Caki2 (cell line): ENCODE measurements around the gene SETDB2. TPM values are rescaled to one million over a fixed set of nuclear protein-coding genes. Genes with fewer than 3 reads are reported as not detected.

Experiments
- total RNA-seq: library from RNA; depleted of rRNA; stranded (reverse); fragments of >200 nt; shearing (Covaris generic); gene quantifications from 2 replicates; pipeline ENCODE4 v1.2.3, GENCODE V29; 2014; ENCODE audit warnings: low replicate concordance; rRNA removed

Gene SETDB2
- total RNA-seq, 1 experiment from 2014 or later = 2.1 TPM

Other genes starting within 250 kb of the SETDB2 start
- not detected in 2 replicates for gene MLNR, start 223.9 kb upstream of the SETDB2 start, total RNA-seq
- gene CDADC1, start 196.3 kb upstream of the SETDB2 start, total RNA-seq = 1.0 and 2.5 TPM in 2 replicates
- gene CAB39L, start 210 bp upstream of the SETDB2 start, total RNA-seq = 0.98 and 11.9 TPM in 2 replicates
- gene PHF11, start 51.7 kb downstream of the SETDB2 start, total RNA-seq = 6.7 and 8.8 TPM in 2 replicates
- gene RCBTB1, start 141.3 kb downstream of the SETDB2 start, total RNA-seq = 0.91 and 1.7 TPM in 2 replicates
- 0.06 TPM in 1 of 2 replicates, not detected in the other for gene ARL11, start 184.2 kb downstream of the SETDB2 start, total RNA-seq
- 177 and 198 TPM in 2 replicates for gene EBPL, start 247.2 kb downstream of the SETDB2 start, total RNA-seq